Panc1 (cell line): Measurements from ENCODE around the gene TRPM5. TPM values are rescaled to one million over a fixed set of nuclear protein-coding genes. Genes with fewer than 3 reads are reported as not detected.

Source experiments
- ATAC-seq: fragments of 200-7000 bp; cut with Tn5 transposase; 2 replicates; pipeline ENCODE4 v1.9.1; 2020; ENCODE audit warnings: mild to moderate bottlenecking, moderate library complexity
- BruUV-seq: library from RNA; stranded (reverse); fragments of 400-500 nt; replicated peaks from 2 replicates; lab custom pipeline; 2021; lab: Mats Ljungman, UMichigan
- CTCF ChIA-PET: fragments of 300-600 bp; sonication (Branson Sonifier 250); formaldehyde crosslinking; loops from one replicate; lab custom pipeline; 2022; ENCODE audit warnings: antibody characterized with exemption; lab: Charles Lee
- POLR2A ChIA-PET: fragments of 300-600 bp; sonication (Branson Sonifier 250); formaldehyde crosslinking; loops from one replicate; lab custom pipeline; 2022; ENCODE audit warnings: antibody characterized with exemption; lab: Charles Lee
- DNase-seq: peaks from one replicate; pipeline ENCODE4 v3.0.0-alpha.2; 2010; ENCODE audit warnings: low read depth, low spot score
- H3K27ac ChIP-seq: 2 replicates; pipeline ENCODE4 v1.5.1; 2011; ENCODE audit warnings: mild to moderate bottlenecking, low read length, inconsistent platforms
- H3K27me3 ChIP-seq: fragments of 200-500 bp; sonication (Bioruptor generic); 2 replicates; pipeline ENCODE4 v1.6.0; 2014; ENCODE audit warnings: low read length, inconsistent platforms; ENCODE audit not compliant: control insufficient read depth, insufficient read depth
- H3K36me3 ChIP-seq: fragments of 200-500 bp; sonication (Bioruptor generic); 2 replicates; pipeline ENCODE4 v1.5.1; 2014; ENCODE audit warnings: inconsistent platforms, mild to moderate bottlenecking, low read length, moderate library complexity; ENCODE audit not compliant: control insufficient read depth, insufficient read depth
- H3K4me1 ChIP-seq: 2 replicates; pipeline ENCODE4 v1.5.1; 2011; ENCODE audit warnings: inconsistent platforms, mild to moderate bottlenecking, low read length, moderate library complexity; ENCODE audit not compliant: control insufficient read depth, insufficient read depth
- H3K4me3 ChIP-seq, 2 experiments: 2 replicates each; pipeline ENCODE4 v1.5.1; 2011 to 2012; ENCODE audit warnings: low read depth in 2 of 2, low read length in 2 of 2, mild to moderate bottlenecking in 2 of 2, inconsistent platforms in 1 of 2, moderate library complexity in 1 of 2
- H3K9me3 ChIP-seq: fragments of 200-500 bp; sonication (Bioruptor generic); 2 replicates; pipeline ENCODE4 v1.5.1; 2014; ENCODE audit warnings: low read depth, mild to moderate bottlenecking, inconsistent platforms, low read length, moderate library complexity; ENCODE audit not compliant: control insufficient read depth, insufficient read depth
- POLR2AphosphoS5 ChIP-seq: IDR thresholded peaks from 2 replicates; pipeline ENCODE4 v1.6.1; 2012; ENCODE audit warnings: mild to moderate bottlenecking, low read depth, low read length, moderate library complexity
- REST ChIP-seq, 2 experiments: IDR thresholded peaks; 2 replicates each; pipeline ENCODE4 v1.6.1; 2011 to 2012; ENCODE audit warnings: low read depth in 2 of 2, control low read depth in 1 of 2, low read length in 1 of 2, mild to moderate bottlenecking in 1 of 2, moderate library complexity in 1 of 2; ENCODE audit not compliant: insufficient read depth in 1 of 2
- SIN3A ChIP-seq: IDR thresholded peaks from 2 replicates; pipeline ENCODE4 v1.6.1; 2012; ENCODE audit warnings: low read depth, mild to moderate bottlenecking, low read length, moderate library complexity, borderline replicate concordance; ENCODE audit not compliant: insufficient read depth
- TCF7L2 ChIP-seq: IDR thresholded peaks from 2 replicates; pipeline ENCODE4 v1.6.1; 2011; ENCODE audit warnings: mild to moderate bottlenecking, low read depth, low read length, inconsistent platforms
- in situ Hi-C: cut with HindIII; loops from 2 replicates; pipeline ENCODE4 v1.10.0; 2016; ENCODE audit warnings: low sequenced_read_pairs, low pct_unique_long_range_greater_than_20kb
- intact Hi-C: fragments of 100-400 bp; cut with micrococcal nuclease; formaldehyde crosslinking; loops from one replicate; pipeline ENCODE4 v1.10.0; 2022; ENCODE audit not compliant: unreplicated experiment
- total RNA-seq: library from RNA; stranded (reverse); gene quantifications from one replicate; pipeline ENCODE4 v1.2.1, GENCODE V29; 2021; ENCODE audit not compliant: unreplicated experiment
- TF ChIP-seq, protein P1 (sequence below): fragments of 450-650 bp; IDR thresholded peaks from 2 replicates; pipeline ENCODE4 v1.5.1; 2017; ENCODE audit warnings: mild to moderate bottlenecking

TRPM5 gene
- total RNA-seq, 1 experiment from 2014 or later: 0.08 TPM

DNA sequence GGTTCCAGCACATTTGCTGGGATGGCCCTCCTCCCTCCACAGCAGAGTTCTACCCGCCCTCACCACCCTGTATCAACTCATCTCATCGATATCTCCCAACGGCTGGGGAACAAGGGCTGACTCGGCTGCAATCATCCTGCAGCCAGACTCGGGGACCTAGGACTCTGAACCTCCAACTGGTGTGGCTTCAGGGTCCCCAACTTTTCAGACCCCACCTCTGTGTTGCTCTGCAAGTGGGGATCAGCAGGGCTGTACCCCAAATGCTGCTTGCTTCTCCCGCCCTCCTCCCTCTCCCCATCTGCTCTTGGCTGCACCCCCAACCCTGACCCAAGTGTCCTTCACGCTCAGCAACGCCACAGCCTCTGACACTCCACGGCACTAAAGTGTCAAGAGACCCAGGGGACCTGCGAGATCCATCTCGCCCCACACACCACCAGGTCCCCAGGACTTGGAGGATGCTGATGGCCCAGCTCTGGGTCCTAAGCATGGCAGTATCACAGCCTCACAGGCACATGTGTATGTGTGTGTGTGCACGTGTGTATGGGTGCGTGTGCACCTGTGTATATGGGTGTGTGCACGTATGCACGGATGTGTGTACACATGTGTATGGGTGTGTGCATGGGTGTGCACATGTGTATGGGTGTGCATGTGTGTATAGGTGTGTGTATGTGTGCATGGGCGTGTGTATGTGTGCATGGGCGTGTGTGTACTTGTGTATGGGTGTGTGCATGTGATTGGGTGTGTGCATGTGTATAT lies 26.9 kb upstream of the TRPM5 start:
- Histone ChIP-seq H3K27ac (no peak overlapping the region), H3K36me3 (no peaks in the 10 kb centered on the region), H3K4me3 (no peak overlapping the region), H3K27me3 (peaks cover 6% of the 10 kb centered on the region), H3K4me1 (no peaks in the 10 kb centered on the region), H3K9me3 (no peaks in the 10 kb centered on the region)
- in situ Hi-C loops: no loop called here
- ATAC-seq (no peak), DNase-seq (no peak)
- no TSS peak for BruUV-seq
- ChIA-PET POLR2A (no interaction called here), CTCF (no interaction called here)
- no peak for TF ChIP-seq TCF7L2
- TF ChIP-seq, protein P1, sequence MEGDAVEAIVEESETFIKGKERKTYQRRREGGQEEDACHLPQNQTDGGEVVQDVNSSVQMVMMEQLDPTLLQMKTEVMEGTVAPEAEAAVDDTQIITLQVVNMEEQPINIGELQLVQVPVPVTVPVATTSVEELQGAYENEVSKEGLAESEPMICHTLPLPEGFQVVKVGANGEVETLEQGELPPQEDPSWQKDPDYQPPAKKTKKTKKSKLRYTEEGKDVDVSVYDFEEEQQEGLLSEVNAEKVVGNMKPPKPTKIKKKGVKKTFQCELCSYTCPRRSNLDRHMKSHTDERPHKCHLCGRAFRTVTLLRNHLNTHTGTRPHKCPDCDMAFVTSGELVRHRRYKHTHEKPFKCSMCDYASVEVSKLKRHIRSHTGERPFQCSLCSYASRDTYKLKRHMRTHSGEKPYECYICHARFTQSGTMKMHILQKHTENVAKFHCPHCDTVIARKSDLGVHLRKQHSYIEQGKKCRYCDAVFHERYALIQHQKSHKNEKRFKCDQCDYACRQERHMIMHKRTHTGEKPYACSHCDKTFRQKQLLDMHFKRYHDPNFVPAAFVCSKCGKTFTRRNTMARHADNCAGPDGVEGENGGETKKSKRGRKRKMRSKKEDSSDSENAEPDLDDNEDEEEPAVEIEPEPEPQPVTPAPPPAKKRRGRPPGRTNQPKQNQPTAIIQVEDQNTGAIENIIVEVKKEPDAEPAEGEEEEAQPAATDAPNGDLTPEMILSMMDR: no peak
- no peak for TF ChIP-seq SIN3A
- TF ChIP-seq POLR2AphosphoS5: no peak
- no peak for TF ChIP-seq REST (IDR thresholded peaks at IDR 0.05; ENCODE audit: insufficient read depth in 1 of 2, low read depth in 2 of 2, low read length in 1 of 2)
- intact Hi-C loops: no loop called here

- Histone ChIP-seq H3K4me1 (no peaks in the 10 kb centered on the region), H3K4me3 (no peak overlapping the region), H3K36me3 (no peaks in the 10 kb centered on the region), H3K27me3 (peaks cover 2% of the 10 kb centered on the region; the same call in 1 of the 2 replicates), H3K27ac (no peak overlapping the region), H3K9me3 (no peaks in the 10 kb centered on the region)
- intact Hi-C loops: no loop called here
- ChIA-PET CTCF (no interaction called here), POLR2A (no interaction called here)
- ATAC-seq: no peak
- no TSS peak for BruUV-seq
- TF ChIP-seq, protein P1: no peak
- TF ChIP-seq POLR2AphosphoS5: no peak
- TF ChIP-seq TCF7L2: no peak
- TF ChIP-seq REST (IDR thresholded peaks at IDR 0.05; ENCODE audit: insufficient read depth in 1 of 2, low read depth in 2 of 2, low read length in 1 of 2): no peak
- TF ChIP-seq SIN3A: no peak
- in situ Hi-C loops: no loop called here
- DNase-seq: no peak
These were observed 26.2 kb upstream of the TRPM5 start for GRCh38 chr11:2470495-2470894.
